Measurements from ENCODE around the gene TAL2. TPM values are rescaled to one million over a fixed set of nuclear protein-coding genes. Genes with fewer than 3 reads are reported as not detected.

Gene TAL2
- not detected for total RNA-seq

- H3K27ac ChIP-seq, result no peak within 1 kb of the TSS
- no peaks in the 10 kb centered on the region for H3K27me3 ChIP-seq
- no peak for ATAC-seq
- no peak for DNase-seq
- TF ChIP-seq, protein P1, sequence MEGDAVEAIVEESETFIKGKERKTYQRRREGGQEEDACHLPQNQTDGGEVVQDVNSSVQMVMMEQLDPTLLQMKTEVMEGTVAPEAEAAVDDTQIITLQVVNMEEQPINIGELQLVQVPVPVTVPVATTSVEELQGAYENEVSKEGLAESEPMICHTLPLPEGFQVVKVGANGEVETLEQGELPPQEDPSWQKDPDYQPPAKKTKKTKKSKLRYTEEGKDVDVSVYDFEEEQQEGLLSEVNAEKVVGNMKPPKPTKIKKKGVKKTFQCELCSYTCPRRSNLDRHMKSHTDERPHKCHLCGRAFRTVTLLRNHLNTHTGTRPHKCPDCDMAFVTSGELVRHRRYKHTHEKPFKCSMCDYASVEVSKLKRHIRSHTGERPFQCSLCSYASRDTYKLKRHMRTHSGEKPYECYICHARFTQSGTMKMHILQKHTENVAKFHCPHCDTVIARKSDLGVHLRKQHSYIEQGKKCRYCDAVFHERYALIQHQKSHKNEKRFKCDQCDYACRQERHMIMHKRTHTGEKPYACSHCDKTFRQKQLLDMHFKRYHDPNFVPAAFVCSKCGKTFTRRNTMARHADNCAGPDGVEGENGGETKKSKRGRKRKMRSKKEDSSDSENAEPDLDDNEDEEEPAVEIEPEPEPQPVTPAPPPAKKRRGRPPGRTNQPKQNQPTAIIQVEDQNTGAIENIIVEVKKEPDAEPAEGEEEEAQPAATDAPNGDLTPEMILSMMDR (IDR thresholded peaks at IDR 0.05), result no peak
- TF ChIP-seq POLR2A (IDR thresholded peaks at IDR 0.05), result no peak
- H3K36me3 ChIP-seq (replicated peaks in 1 of 2; ENCODE audit: insufficient read depth in 1 of 2, low read depth in 2 of 2), result no peaks in the 10 kb centered on the region
- no peak within 1 kb of the TSS for H3K4me3 ChIP-seq
- no peaks in the 10 kb centered on the region for H3K9me3 ChIP-seq
- no peaks in the 10 kb centered on the region for H3K4me1 ChIP-seq
- 78% methylated on average over 12 of the region's 12 CpGs for WGBS, 2 donors
- intact Hi-C loops (cut with DNase I), result no loop called here
Observed at GRCh38 chr9:105662184-105663104, at the start of gene TAL2. Gene TAL2 (plus strand): TSS chr9:105662457. CDS start chr9:105662497, 40 bp downstream.

DNA sequence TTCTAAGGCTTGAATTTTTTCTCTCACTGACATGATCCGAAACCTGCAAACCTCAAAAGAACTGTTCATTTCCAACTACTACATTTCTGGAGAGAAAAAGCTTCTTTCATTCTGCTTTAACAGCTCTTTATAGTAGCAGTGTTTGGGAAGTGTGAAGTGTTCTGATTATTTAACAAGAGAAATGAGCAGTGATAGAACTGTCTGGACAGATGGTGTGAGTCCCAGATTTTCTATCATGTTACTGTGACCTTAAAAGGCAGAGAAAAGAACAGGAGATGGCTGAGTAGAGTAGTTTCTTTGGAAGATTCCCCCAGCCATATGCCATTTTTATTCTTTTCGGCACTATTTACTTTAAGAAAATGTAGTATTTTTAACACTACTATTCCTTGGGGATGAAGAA lies 41.3 kb upstream of the TAL2 start:
- no peak for TF ChIP-seq POLR2A (IDR thresholded peaks at IDR 0.05)
- TF ChIP-seq, protein P1 (IDR thresholded peaks at IDR 0.05), result no peak

GRCh38 chr9:105625088-105625487 lies 37.2 kb upstream of the TAL2 start:
- DNase-seq, result no peak
- no peak overlapping the region for H3K4me3 ChIP-seq
- TF ChIP-seq, protein P1 (IDR thresholded peaks at IDR 0.05), result no peak
- no peak for TF ChIP-seq POLR2A (IDR thresholded peaks at IDR 0.05)
- WGBS, 2 donors, result 45 to 59% methylated on average over 1 of the region's 1 CpG
- no peaks in the 10 kb centered on the region for H3K4me1 ChIP-seq
- H3K27me3 ChIP-seq, result no peaks in the 10 kb centered on the region
- intact Hi-C loops (cut with DNase I), result no loop called here
- no peaks in the 10 kb centered on the region for H3K36me3 ChIP-seq (replicated peaks in 1 of 2; ENCODE audit: insufficient read depth in 1 of 2, low read depth in 2 of 2)
- no peaks in the 10 kb centered on the region for H3K9me3 ChIP-seq
- no peak overlapping the region for H3K27ac ChIP-seq
- ATAC-seq, result no peak

More for the DNA sequence above, 41.3 kb upstream of the TAL2 start:
- DNase-seq (no peak), ATAC-seq (no peak)
- Histone ChIP-seq H3K9me3 (no peaks in the 10 kb centered on the region), H3K36me3 (replicated peaks in 1 of 2; ENCODE audit: insufficient read depth in 1 of 2, low read depth in 2 of 2) (no peaks in the 10 kb centered on the region), H3K4me1 (no peaks in the 10 kb centered on the region), H3K4me3 (no peak overlapping the region), H3K27ac (no peak overlapping the region), H3K27me3 (no peaks in the 10 kb centered on the region)
- intact Hi-C loops (cut with DNase I), result no loop called here
- WGBS, 2 donors, result 87 to 92% methylated on average over 2 of the region's 2 CpGs

DNA sequence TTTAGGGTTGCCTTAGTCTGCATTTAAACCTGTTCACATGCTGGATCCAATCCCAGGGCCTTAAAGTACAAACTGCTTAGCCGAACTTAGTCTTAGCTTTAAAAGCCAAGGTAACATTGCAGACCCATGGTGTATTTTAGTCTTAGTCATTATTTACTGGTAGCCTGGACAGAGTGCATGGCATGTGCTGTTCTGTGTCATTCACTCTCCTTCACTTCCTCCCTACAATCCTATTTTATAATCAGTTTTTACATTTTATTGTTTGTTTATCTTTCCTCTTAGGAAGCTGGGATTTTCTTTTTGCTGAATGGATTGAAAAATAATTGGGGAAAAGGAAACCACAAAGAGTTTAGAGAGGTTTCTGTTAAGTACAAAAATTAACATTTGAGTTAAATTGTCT lies 29.4 kb upstream of the TAL2 start:
- Histone ChIP-seq H3K9me3 (no peaks in the 10 kb centered on the region), H3K27me3 (no peaks in the 10 kb centered on the region), H3K4me3 (no peak overlapping the region), H3K27ac (no peak overlapping the region), H3K36me3 (replicated peaks in 1 of 2; ENCODE audit: insufficient read depth in 1 of 2, low read depth in 2 of 2) (no peaks in the 10 kb centered on the region), H3K4me1 (no peaks in the 10 kb centered on the region)
- WGBS, 2 donors, result 97 to 100% methylated on average over 1 of the region's 1 CpG
- TF ChIP-seq, protein P1 (IDR thresholded peaks at IDR 0.05), result no peak
- TF ChIP-seq POLR2A (IDR thresholded peaks at IDR 0.05), result no peak
- DNase-seq, result no peak
- no peak for ATAC-seq
- intact Hi-C loops (cut with DNase I), result no loop called here
